Body of pancreas (tissue), 4 donors: Measurements from ENCODE around the gene PLEKHM2. TPM values are rescaled to one million over a fixed set of nuclear protein-coding genes. Genes with fewer than 3 reads are reported as not detected.

Source experiments
- ATAC-seq: fragments of 150-250 bp; one replicate; pipeline ENCODE4 v1.9.1; 2016
- DNase-seq, 4 donors: peaks; one replicate each; pipeline ENCODE4 v3.0.0-alpha.2; 2019
- H3K27ac ChIP-seq, 4 donors: fragments of 200-600 bp; sonication (generic); 1 replicate in 3 of 4; 2 replicates in 1 of 4; pipeline versions ENCODE4 v1.5.1 to v1.6.1; 2016 to 2019; ENCODE audit warnings: mild to moderate bottlenecking in 1 of 4, mixed read lengths in 1 of 4, moderate library complexity in 1 of 4
- H3K27me3 ChIP-seq, 2 donors: fragments of 200-600 bp; sonication (generic); one replicate each; pipeline ENCODE4 v1.6.0; 2016; ENCODE audit warnings: mild to moderate bottlenecking in 1 of 2
- H3K36me3 ChIP-seq, 2 donors: fragments of 200-600 bp; sonication (generic); replicated peaks in 1 of 2; 2 replicates each; pipeline ENCODE4 v1.5.1; 2016; ENCODE audit warnings: low read depth in 2 of 2; ENCODE audit not compliant: insufficient read depth in 1 of 2
- H3K4me1 ChIP-seq: fragments of 200-600 bp; sonication (generic); one replicate; pipeline ENCODE4 v1.6.0; 2016
- H3K4me3 ChIP-seq, 2 donors: fragments of 200-600 bp; sonication (generic); 1 replicate in 1 of 2; 2 replicates in 1 of 2; pipeline ENCODE4 v1.5.1; 2016 to 2019
- H3K9me3 ChIP-seq, 3 donors: fragments of 200-600 bp; sonication (generic); 1 replicate in 2 of 3; 2 replicates in 1 of 3; pipeline ENCODE4 v1.5.1; 2016
- POLR2A ChIP-seq, 3 donors: fragments of 450-650 bp; IDR thresholded peaks; one replicate each; pipeline ENCODE4 v1.6.1; 2016; ENCODE audit warnings: antibody characterized with exemption in 3 of 3, mild to moderate bottlenecking in 2 of 3
- WGBS, 2 donors: methylation state at CpG; one replicate each; pipeline ENCODE4 v1.1.5; 2017; 5-methylcytosine and 5-hydroxymethylcytosine counted together
- intact Hi-C: fragments of 100-400 bp; cut with DNase I; formaldehyde crosslinking; loops from one replicate; pipeline ENCODE4 v1.15.1; 2023
- total RNA-seq, 2 donors: library from RNA; depleted of rRNA; stranded (reverse); fragments of >200 nt; gene quantifications; one replicate each; pipeline ENCODE4 v1.1.0, GENCODE V29; 2016
- TF ChIP-seq, protein P1 (sequence below), 7 experiments: fragments of 450-650 bp in 4 of 7; fragments of 200-600 bp in 3 of 7; sonication (generic) in 3 of 7; IDR thresholded peaks; one replicate each; pipeline ENCODE4 v1.5.1; 2016 to 2019; ENCODE audit warnings: antibody characterized with exemption in 7 of 7

The PLEKHM2 gene
- total RNA-seq, 2 donors from 2014 or later, result 18.1 to 31.6 TPM

DNA sequence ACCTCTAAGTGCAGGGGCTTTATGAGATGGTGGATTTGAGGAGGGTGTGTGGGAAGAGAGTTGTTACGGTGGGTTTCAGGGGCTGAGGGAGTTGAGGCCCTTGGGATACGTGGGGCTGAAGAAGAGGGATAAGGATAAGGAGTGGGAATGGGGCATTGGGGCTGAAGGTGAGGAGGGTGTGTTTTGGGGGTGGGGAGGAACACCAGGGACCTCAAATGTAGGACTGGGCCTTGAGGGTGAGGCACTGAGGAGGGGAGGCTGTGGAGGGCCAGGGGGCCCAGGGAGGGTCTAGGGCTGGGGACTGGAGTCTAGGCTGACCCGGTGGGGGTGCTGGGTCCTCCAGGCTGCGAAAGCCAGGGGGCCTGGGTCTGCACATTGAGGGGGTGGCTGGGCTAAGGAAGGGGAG, 1.2 kb upstream of the PLEKHM2 start:
- Histone ChIP-seq H3K4me3 (no peak overlapping the region), H3K27me3 (no peaks in the 10 kb centered on the region), H3K4me1 (peaks cover 21% of the 10 kb centered on the region), H3K27ac (peak overlapping the region in 2 of 4 donors; percentile 87 to 96), H3K9me3 (no peaks in the 10 kb centered on the region), H3K36me3 (no peaks in the 10 kb centered on the region)
- DNase-seq, result no peak
- 92% methylated on average over 4 of the region's 4 CpGs for WGBS, 2 donors
- intact Hi-C loops, result no loop called here
- no peak for TF ChIP-seq POLR2A (IDR thresholded peaks at IDR 0.05)
- TF ChIP-seq, protein P1, sequence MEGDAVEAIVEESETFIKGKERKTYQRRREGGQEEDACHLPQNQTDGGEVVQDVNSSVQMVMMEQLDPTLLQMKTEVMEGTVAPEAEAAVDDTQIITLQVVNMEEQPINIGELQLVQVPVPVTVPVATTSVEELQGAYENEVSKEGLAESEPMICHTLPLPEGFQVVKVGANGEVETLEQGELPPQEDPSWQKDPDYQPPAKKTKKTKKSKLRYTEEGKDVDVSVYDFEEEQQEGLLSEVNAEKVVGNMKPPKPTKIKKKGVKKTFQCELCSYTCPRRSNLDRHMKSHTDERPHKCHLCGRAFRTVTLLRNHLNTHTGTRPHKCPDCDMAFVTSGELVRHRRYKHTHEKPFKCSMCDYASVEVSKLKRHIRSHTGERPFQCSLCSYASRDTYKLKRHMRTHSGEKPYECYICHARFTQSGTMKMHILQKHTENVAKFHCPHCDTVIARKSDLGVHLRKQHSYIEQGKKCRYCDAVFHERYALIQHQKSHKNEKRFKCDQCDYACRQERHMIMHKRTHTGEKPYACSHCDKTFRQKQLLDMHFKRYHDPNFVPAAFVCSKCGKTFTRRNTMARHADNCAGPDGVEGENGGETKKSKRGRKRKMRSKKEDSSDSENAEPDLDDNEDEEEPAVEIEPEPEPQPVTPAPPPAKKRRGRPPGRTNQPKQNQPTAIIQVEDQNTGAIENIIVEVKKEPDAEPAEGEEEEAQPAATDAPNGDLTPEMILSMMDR (IDR thresholded peaks at IDR 0.05), result no peak
- ATAC-seq, result no peak

DNA sequence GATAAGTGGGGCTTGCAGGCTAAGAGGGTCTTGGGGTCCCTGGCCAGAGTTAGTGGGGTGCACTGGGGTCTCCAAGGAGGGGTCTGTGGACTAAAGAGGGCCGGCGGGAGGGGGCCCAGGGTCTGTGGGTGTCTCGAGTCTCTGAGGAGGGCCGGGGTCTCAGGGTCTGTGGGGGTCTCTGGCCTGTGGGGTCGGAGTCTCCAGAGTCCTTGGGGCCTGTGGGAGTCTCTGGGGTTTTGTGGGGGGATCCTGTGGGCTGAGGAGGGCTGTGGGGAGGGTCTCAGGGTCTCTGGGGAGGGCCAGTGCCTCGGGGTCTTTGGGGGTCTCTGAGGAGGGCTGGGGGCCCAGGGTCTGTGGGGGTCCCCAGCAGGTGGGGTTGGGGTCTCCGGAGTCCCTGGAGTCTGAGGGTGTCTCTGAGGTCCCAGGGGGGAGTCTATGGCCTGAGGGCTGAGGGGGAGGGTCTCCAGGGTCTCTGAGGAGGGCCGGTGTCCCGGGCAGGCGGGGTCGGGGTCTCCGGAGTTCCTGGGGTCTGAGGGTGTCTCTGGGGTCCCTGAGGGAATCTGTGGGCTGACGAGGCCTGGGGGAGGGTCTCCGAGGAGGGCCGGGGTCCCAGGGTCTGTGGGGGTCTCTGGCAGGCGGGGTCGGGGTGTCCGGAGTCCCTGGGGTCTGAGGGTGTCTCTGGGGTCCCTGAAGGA, 628 bp upstream of the PLEKHM2 start:
- Histone ChIP-seq H3K27me3 (no peaks in the 10 kb centered on the region), H3K27ac (peak overlapping the region; percentile 63 to 96 (median 86)), H3K4me1 (peaks cover 25% of the 10 kb centered on the region), H3K4me3 (peak overlapping the region; percentile 32 to 80), H3K9me3 (no peaks in the 10 kb centered on the region), H3K36me3 (no peaks in the 10 kb centered on the region)
- 36 to 80% methylated on average over 7 to 17 of the region's 18 CpGs for WGBS, 2 donors
- no peak for TF ChIP-seq POLR2A (IDR thresholded peaks at IDR 0.05)
- TF ChIP-seq, protein P1 (IDR thresholded peaks at IDR 0.05), result no peak
- intact Hi-C loops, result no loop called here
- ATAC-seq (no peak), DNase-seq (no peak)

DNA sequence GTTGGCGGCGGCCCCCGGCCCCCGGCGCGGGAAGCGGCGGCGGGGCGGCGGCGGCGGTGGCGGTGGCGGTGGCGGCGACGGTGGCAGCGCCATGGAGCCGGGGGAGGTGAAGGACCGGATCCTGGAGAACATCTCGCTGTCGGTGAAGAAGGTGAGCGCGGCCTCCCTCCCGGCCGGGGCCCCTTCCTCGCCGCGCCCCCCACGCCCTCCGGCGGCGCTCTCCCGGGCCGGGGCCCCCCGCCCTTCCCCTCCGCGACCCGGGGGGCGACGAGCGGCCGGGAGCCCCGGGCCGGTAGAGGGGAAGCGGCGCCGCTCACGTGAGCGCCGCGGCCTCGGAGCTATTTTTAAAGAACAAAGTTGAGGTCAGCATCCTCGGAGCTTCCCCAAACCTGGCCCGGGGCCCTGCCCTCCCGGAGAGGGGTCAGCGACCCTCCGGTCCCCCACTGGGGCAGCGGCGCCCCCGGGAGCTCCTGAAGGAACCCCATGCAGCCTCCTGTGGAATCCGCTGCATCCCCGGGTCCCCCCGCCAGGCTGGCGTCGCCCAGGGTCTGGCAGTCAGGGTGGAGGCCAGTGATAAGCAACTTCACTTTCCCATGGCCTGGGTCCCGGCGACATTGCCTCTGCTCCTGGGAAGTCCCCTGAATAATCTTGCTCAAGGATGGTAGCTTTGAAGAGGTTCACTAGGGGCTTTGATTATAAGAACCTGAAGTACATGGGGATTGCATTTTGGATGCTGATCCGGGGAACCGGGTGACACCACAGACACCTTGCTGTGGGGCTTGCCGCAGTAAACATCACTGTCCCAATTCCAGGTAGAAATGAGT, 560 bp downstream of the PLEKHM2 start:
- H3K9me3 ChIP-seq, result no peaks in the 10 kb centered on the region
- WGBS, 2 donors, result 1% methylated on average over 7 to 47 of the region's 72 CpGs
- peak in 1 of 3 donors; percentile 38 for TF ChIP-seq POLR2A (IDR thresholded peaks at IDR 0.05)
- TF ChIP-seq, protein P1 (IDR thresholded peaks at IDR 0.05), result peak in 1 of 7 experiments; percentile 13
- no peaks in the 10 kb centered on the region for H3K27me3 ChIP-seq
- H3K27ac ChIP-seq, result peak overlapping the region; percentile 63 to 89 (median 82)
- peaks cover 25% of the 10 kb centered on the region for H3K4me1 ChIP-seq
- DNase-seq (peak; percentile 36 to 55 (median 50)), ATAC-seq (peak; percentile 57)
- H3K4me3 ChIP-seq, result peak overlapping the region; percentile 29 to 69
- intact Hi-C loops, result no loop called here
- H3K36me3 ChIP-seq, result no peaks in the 10 kb centered on the region

DNA sequence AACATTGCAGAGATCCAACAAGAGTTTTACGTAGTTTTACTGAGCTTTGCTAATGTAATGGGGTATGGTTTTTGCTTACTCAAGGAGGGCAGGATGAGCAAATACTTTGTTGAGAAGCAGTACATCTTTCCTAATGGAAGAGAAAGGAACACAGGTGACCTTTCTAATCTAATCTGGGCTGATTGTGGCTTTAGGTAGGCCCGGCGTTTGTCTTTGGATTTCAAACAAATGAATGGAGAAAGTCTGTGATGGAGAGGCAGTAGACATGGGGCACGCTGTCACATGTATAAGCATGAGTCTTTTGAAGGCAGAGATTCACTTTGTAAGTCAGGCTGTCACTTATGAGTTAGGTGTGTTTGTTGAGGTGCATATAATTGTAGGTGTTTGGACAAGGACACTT, 1.7 kb downstream of the PLEKHM2 start:
- DNase-seq (no peak), ATAC-seq (no peak)
- Histone ChIP-seq H3K4me3 (no peak overlapping the region), H3K27me3 (no peaks in the 10 kb centered on the region), H3K27ac (peak overlapping the region in 3 of 4 donors; percentile 2 to 89 (median 24)), H3K9me3 (no peaks in the 10 kb centered on the region), H3K36me3 (no peaks in the 10 kb centered on the region), H3K4me1 (peaks cover 25% of the 10 kb centered on the region)
- WGBS, 2 donors, result 36 to 38% methylated on average over 4 of the region's 4 CpGs
- intact Hi-C loops, result no loop called here
- TF ChIP-seq, protein P1 (IDR thresholded peaks at IDR 0.05), result no peak
- TF ChIP-seq POLR2A (IDR thresholded peaks at IDR 0.05), result no peak
